ENCODE results near the gene DUS1L. TPM values are rescaled to one million over a fixed set of nuclear protein-coding genes. Genes with fewer than 3 reads are reported as not detected.

DUS1L gene
- total and polyA plus RNA-seq, 2 experiments from 2014 or later = 66.0 to 122 TPM

DNA sequence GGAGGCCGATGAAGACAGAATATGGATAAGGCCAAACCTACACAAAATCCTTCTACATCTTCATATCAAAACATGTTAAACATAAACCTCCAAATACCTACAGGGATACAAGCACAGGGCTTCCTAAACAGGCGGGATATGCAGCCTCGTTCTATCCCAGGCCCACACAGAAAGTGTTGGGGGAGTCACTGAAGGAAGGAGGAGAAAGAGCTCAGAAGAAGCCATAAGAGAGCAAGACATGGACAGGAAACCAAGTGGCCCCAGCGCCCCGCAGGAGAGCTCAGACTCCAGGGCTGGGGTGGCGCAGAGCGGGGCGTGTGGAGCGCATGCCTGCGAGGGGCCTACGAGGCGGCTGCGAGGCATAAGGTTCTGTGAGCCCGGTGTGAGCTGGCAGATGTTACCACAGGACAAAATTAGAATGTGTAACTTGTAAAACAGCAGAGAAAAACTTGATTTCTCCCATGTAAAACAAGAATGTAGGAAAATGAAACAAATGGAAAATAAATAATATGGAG is 43.4 kb upstream of the DUS1L start (continued):
- TF ChIP-seq, protein P1, sequence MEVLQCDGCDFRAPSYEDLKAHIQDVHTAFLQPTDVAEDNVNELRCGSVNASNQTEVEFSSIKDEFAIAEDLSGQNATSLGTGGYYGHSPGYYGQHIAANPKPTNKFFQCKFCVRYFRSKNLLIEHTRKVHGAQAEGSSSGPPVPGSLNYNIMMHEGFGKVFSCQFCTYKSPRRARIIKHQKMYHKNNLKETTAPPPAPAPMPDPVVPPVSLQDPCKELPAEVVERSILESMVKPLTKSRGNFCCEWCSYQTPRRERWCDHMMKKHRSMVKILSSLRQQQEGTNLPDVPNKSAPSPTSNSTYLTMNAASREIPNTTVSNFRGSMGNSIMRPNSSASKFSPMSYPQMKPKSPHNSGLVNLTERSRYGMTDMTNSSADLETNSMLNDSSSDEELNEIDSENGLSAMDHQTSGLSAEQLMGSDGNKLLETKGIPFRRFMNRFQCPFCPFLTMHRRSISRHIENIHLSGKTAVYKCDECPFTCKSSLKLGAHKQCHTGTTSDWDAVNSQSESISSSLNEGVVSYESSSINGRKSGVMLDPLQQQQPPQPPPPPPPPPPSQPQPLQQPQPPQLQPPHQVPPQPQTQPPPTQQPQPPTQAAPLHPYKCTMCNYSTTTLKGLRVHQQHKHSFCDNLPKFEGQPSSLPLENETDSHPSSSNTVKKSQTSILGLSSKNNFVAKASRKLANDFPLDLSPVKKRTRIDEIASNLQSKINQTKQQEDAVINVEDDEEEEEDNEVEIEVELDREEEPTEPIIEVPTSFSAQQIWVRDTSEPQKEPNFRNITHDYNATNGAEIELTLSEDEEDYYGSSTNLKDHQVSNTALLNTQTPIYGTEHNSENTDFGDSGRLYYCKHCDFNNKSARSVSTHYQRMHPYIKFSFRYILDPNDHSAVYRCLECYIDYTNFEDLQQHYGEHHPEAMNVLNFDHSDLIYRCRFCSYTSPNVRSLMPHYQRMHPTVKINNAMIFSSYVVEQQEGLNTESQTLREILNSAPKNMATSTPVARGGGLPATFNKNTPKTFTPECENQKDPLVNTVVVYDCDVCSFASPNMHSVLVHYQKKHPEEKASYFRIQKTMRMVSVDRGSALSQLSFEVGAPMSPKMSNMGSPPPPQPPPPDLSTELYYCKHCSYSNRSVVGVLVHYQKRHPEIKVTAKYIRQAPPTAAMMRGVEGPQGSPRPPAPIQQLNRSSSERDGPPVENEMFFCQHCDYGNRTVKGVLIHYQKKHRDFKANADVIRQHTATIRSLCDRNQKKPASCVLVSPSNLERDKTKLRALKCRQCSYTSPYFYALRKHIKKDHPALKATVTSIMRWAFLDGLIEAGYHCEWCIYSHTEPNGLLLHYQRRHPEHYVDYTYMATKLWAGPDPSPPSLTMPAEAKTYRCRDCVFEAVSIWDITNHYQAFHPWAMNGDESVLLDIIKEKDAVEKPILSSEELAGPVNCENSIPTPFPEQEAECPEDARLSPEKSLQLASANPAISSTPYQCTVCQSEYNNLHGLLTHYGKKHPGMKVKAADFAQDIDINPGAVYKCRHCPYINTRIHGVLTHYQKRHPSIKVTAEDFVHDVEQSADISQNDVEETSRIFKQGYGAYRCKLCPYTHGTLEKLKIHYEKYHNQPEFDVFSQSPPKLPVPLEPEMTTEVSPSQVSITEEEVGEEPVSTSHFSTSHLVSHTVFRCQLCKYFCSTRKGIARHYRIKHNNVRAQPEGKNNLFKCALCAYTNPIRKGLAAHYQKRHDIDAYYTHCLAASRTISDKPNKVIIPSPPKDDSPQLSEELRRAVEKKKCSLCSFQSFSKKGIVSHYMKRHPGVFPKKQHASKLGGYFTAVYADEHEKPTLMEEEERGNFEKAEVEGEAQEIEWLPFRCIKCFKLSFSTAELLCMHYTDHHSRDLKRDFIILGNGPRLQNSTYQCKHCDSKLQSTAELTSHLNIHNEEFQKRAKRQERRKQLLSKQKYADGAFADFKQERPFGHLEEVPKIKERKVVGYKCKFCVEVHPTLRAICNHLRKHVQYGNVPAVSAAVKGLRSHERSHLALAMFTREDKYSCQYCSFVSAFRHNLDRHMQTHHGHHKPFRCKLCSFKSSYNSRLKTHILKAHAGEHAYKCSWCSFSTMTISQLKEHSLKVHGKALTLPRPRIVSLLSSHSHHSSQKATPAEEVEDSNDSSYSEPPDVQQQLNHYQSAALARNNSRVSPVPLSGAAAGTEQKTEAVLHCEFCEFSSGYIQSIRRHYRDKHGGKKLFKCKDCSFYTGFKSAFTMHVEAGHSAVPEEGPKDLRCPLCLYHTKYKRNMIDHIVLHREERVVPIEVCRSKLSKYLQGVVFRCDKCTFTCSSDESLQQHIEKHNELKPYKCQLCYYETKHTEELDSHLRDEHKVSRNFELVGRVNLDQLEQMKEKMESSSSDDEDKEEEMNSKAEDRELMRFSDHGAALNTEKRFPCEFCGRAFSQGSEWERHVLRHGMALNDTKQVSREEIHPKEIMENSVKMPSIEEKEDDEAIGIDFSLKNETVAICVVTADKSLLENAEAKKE (CRISPR knock-in tag; IDR thresholded peaks at IDR 0.05) = no peak
- TF ChIP-seq EZH2 (IDR thresholded peaks at IDR 0.05; ENCODE audit: low read depth, unreplicated experiment) = no peak
- TF ChIP-seq ZNF114 (CRISPR knock-in tag; IDR thresholded peaks at IDR 0.05) = no peak
- no peak for TF ChIP-seq EZH2phosphoT487 (IDR thresholded peaks at IDR 0.05; ENCODE audit: unreplicated experiment)
- TF ChIP-seq CTCF (conservative IDR thresholded peaks at IDR 0.05; ENCODE audit: low read depth in 2 of 2) = no peak
- no peak for TF ChIP-seq JUNB (IDR thresholded peaks at IDR 0.05; ENCODE audit: unreplicated experiment)
- TF ChIP-seq POLR2AphosphoS5 (IDR thresholded peaks at IDR 0.05; ENCODE audit: low read depth) = no peak
- no peak for TF ChIP-seq ZNF331 (CRISPR knock-in tag; IDR thresholded peaks at IDR 0.05; ENCODE audit: low read depth)

All from GM23338 (cell line).